ENCODE measurements around the gene ABLIM1. TPM values are rescaled to one million over a fixed set of nuclear protein-coding genes. Genes with fewer than 3 reads are reported as not detected.

Gene ABLIM1
- total RNA-seq, 2 donors from 2014 or later: 79.4 to 123 TPM

DNA sequence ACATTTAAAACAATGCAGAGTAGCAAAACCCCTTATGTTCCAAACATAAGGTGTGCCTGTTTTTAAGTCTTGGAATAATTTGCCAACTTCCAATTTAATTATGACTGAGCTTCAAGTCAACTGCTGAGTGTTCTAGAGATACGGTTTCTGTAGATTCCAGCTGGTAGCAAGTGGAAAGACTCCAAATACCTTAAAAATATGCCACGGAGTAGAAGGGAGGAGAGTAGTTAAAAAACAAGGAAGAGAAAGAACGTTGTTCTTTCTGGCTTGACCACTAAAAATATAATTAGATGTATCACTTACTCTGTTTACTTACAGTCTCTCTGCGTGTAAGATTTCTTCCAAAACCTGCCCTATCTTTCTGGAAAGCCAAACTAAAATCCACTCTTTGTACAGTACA lies 24.5 kb upstream of the ABLIM1 start:
- DNase-seq (ENCODE audit: low spot score): no peak
- intact Hi-C loops (cut with DNase I): loop anchor here in 1 of 2 donors (10.0 kb wide), 1 partner anchor 48 kb away; no protein-coding TSS in a partner anchor

DNA sequence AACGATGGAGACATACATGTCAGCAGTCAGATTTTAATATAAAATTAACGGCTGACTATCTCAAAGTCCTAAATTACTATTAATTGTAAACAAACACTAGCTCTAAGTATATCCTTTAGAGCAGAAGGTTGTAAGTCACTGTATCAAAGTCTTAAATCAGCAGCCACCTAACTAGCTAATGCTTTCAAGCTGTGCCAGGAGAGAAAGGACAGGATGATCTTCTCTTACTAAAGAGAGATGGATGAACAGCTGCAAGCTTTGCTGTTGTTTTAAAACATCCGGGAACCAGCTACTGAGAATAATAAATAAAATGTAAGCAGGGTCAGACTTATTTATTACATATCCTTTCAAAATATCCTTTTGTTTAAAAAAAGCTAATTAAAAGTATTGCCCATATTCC lies 24.0 kb upstream of the ABLIM1 start:
- no peak for DNase-seq (ENCODE audit: low spot score)
- intact Hi-C loops (cut with DNase I): loop anchor here in 1 of 2 donors (10.0 kb wide), 1 partner anchor 47 kb away; no protein-coding TSS in a partner anchor

DNA sequence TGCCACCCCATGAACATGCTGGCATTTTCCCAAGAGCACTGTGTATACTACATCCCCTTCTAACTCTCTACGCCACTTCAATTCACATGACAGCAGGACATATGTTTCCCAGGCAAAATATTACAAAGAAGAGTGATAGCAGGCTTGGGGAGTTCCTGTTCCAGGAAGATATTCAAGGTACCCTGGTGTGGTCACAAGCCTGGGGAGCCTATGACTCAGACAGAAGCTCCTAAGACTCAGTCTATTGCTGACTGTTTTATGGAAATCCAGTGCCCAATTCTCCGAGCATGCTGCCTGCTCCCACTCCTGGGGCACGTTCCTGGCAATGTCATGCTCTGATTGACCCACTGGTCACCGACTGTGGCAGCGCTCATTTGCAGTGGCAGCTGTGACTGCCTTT lies 23.5 kb upstream of the ABLIM1 start:
- intact Hi-C loops (cut with DNase I): loop anchor here in 1 of 2 donors (10.0 kb wide), 1 partner anchor 47 kb away; no protein-coding TSS in a partner anchor
- DNase-seq (ENCODE audit: low spot score): no peak

DNA sequence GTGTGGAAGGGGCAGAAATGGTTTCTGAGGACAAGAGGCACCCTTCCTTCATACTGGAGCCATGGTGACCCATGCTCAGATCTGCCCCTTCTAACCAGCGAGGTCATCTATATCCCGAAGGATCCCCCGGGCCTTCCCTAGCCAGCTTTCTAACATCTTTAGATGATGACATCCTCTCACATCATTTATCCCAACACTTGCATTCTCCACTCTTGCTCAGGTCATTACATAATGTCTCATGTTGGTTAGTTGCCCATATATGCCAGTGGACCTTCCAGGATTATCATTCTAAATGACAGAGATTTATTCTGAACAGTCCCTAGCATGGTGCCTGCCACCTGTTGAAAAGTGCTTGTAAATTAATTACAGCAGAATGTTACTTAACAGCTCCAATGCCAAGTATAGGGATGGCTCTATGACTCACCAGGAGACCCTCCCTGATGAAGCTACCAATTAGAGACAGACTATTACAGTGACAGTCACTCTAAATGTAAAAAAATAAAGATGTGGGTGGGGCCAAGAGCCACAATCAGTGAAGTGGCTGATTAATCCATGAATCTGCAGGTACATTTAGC lies 22.6 kb upstream of the ABLIM1 start:
- intact Hi-C loops (cut with DNase I): loop anchor here in 1 of 2 donors (10.0 kb wide), 1 partner anchor 46 kb away; no protein-coding TSS in a partner anchor
- DNase-seq (ENCODE audit: low spot score): no peak

DNA sequence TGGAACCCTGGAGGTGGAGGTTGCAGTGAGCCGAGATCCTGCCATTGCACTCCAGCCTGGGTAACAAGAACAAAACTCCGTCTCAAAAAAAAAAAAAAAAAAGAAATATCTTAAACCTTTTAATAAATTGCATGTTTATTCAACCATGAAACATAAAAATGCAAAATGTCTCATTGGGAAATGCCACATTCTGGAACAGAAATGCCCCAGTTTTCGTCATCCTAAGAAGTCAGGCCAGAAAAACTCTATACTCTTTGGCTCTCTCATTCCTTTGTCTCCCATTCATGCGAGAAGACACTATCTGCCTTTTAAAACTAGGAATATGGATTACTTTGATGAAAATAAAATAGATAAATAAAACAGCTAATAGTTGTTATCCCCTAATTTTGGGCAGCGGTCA lies 21.5 kb upstream of the ABLIM1 start:
- DNase-seq (ENCODE audit: low spot score): no peak
- intact Hi-C loops (cut with DNase I): no loop called here

DNA sequence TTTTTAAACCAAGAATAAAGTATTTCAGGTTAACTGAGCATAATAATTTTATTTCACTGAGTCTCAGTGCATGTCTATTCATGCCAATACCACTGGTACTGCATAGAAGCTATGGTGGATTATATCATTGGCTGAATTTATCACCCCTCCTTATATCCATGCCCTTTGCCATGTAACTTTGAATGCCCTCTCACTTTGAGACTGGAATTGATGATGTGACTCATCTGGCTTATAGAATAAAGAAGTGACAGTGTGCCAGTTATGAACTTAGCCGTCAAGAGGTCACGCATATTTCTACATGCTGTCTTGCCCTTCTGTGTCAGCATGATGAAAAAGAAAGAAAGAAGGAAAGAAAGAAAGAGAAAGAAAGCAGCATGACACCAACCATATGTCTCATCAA lies 20.7 kb upstream of the ABLIM1 start:
- DNase-seq (ENCODE audit: low spot score): no peak
- intact Hi-C loops (cut with DNase I): no loop called here

DNA sequence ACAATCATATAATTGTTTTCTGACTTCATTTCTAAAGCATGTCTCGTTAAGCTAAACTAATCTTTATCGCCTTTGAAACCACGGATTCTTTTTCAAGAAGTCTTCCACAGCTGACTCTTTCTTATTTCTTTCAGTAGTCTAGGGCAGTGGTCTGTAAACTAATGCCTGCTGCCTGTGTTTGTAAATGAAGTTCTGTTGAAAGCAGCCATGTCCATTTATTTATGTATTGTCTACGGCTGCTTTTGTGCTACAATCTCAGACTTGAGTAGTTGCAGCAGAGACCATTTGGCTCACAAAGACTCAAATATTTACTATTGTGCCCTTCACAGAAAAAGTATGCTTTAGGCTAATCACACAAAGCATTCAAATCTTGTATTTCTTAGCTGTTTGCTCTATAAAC lies 20.3 kb upstream of the ABLIM1 start:
- intact Hi-C loops (cut with DNase I): no loop called here
- DNase-seq (ENCODE audit: low spot score): no peak

DNA sequence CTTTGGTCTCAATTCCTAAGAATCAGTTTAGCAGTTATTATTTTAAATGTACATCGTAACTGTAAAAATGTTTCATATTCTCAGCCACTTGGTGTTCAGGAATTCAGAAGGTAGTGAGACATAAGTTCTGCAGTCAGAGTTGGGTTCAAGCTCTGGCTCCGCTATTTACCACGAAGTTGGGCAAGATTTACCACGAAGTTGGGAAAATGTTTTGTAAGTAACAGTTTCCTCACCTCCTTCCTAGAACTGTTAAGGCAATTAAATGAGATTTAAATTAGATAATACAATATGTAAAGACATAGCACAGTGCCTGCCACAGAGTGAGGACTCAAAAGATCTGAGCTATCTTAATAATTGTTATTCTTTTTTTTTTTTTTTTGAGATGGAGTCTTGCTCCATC lies 16.3 kb upstream of the ABLIM1 start:
- no peak for DNase-seq (ENCODE audit: low spot score)
- intact Hi-C loops (cut with DNase I): no loop called here

DNA sequence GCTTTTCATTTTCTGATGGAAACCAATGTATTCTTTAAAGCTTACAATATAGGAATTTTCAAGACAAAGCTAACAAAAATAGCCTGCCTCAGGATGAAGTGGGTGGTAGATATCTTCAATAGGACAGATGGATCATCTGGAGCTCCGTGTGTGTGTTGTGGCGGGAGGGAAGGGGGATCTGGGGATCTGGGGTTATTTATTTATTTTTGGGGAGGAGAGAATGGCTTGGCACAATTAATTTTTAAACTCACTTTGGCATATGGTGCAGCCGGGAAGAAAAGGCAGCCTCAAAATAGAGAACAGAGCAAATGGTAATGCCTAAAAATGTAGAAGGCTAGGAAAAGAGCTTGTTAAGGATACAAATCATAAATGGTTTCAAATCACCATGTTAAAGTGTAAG lies 11.6 kb upstream of the ABLIM1 start:
- DNase-seq (ENCODE audit: low spot score): no peak
- intact Hi-C loops (cut with DNase I): no loop called here

DNA sequence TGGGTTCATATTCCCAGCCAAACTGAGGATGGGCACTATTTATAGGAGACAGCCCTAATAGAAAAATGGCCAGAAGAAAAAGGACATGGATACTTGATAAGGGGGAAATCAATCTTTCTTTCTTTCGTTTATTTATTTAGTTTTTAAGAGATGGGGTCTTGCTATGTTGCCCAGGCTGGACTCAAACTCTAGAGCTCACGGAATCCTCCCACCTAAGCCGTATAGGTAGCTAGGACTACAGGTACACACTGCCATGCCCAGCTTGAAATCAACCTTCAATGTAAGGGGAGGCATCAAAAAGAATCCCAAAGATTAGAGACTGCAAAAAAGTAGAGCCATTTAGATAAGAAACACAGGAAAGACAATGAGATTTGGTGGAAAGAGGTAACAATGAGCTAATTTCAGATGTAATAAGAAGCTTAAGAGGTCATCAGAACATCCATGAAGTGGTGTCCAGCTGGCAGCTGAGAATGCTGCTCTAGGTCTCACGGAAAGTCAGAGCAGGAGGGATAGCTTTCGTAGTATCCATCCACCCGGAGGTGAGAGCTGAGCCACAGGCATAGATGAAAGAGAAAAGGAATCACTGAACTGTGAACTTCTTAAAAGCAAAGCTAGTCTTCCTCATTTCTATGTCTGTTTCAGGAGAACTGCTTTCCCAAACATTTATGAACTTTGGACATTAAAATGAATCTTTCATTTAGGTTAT lies 10.5 kb upstream of the ABLIM1 start:
- intact Hi-C loops (cut with DNase I): no loop called here
- no peak for DNase-seq (ENCODE audit: low spot score)

DNA sequence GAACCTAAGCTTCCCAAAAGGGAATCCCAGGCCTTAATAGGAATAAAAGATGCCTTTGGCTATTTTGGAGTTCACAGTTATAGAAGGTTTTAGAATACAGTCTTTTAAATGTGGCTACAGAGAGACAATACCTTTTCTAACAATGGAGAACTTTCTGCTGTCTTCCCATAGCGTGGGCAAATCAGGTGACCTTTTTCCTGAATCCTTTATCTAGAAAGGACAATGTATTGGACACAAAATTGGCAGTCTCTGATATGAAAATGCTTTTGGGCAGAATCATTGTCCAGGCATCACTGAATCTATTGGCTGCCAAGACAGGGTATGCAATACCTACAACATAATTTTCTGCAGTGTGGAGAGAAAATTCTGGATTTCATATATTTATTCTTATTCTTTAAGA lies 7.8 kb upstream of the ABLIM1 start:
- no peak for DNase-seq (ENCODE audit: low spot score)
- intact Hi-C loops (cut with DNase I): no loop called here

DNA sequence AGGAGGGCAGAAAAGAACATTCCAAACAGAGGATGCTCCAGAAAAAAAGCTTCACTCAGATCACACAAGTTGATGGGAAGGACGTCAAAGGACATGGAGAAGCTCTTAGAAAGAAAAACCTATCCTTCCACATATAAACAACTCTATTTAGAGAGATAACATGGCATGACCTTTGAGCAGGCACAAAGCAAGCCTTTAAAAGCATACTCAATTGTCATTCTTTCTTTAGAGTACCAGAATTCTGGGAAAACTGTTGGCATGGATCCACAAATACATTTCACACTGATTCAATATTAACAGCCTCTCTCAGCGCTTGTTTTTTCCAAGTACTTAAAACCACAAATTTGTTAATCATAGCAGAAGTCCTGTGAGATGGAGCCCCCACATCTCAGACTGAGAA lies 7.3 kb upstream of the ABLIM1 start:
- no peak for DNase-seq (ENCODE audit: low spot score)
- intact Hi-C loops (cut with DNase I): no loop called here

DNA sequence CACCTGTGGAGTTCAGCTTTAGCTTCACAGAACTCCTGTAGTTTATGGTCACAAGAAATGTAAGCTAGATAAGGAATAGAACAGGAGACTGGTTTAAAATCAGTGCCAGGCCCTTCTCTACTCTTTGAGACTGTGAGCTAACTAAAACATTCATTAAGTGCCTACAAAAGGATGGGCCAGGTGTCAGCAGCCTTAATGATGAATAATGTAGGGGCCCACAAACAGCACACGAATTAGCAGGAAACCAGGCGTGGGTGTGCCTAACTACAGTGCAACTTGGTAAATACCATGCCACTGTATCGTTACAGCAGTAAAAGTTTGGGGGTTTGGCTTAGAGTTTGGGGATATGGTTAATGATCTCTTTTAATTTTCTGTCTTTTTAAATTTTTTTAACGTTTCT lies 6.1 kb upstream of the ABLIM1 start:
- intact Hi-C loops (cut with DNase I): no loop called here

DNA sequence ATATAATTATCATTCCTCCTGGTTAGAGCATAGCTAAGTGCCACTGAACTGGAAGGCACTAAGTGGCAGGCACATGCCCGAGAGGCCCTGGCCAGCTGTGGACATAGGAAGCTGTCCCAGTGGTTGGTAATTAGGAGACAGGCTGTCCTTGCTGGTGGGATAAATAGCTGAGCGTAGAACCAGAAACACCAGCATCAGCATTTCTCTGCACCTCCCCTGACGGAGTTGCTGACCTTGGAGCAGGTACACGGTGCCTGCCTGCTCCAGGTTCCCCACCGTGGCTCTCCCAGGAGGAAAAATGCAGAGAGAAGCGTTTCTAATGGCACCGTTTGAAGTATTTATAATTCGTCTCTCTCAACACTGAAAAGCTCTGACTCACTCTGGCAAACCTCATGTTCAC lies 5.6 kb upstream of the ABLIM1 start:
- intact Hi-C loops (cut with DNase I): no loop called here
- DNase-seq (ENCODE audit: low spot score): no peak

More for the DNA sequence above, 6.1 kb upstream of the ABLIM1 start:
- no peak for DNase-seq (ENCODE audit: low spot score)

DNA sequence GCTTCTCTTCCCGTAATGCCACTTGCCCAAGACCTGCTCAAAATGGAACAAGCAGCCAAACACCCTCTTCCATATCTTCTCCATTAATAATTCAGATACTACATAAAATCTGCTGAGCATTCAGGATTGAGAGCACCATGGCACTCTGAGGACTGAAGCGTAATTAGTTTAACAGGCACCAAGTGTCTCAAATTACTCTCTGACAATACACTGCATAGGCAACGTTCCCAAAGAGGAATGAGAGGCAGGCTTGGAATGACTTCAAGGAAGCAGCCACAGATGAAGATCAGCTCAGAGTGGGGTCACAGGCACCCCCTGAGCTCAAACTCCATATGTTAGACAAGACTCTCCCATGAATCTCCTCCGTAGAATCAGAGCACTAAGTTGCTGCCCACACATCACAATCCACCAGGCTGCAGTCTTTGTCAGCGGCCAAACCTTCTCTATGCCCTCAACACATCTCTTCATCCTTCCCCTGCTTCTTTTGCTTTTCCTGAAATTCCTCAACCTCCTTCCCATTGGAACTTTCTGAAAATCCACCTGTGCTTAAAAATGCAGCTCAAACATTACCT lies 4.7 kb upstream of the ABLIM1 start:
- no peak for DNase-seq (ENCODE audit: low spot score)
- intact Hi-C loops (cut with DNase I): no loop called here

DNA sequence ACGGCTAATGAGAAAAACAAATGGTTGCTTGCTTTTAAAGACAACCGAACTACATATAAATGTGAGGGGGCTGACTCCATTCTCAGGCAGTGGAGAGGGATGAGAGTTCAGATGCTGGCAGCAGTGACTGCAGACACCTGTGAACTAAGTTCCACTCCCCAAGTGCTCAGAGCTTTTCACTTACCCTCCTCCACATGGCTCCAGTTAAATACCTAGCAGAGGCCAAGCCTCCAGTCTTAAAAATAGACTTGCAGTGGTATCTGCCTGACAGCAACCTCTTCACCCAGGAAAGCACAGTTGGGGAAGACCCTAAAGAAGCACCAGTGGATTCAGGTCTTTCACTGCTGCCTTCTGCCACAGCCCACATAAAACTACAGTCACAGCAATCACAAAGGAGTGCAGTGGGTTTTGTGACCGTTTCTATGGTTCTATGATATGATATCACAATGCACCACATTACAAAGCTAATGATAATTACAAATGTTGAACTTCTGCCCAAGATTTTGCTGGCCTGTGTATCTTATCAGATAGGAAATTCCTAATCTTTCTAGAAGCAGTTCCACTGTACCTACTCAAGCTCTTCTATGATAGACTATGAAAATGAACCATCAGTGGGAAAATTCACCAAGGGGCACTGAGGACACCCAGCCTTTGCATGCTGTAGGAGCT lies 3.3 kb upstream of the ABLIM1 start:
- intact Hi-C loops (cut with DNase I): no loop called here
- no peak for DNase-seq (ENCODE audit: low spot score)

DNA sequence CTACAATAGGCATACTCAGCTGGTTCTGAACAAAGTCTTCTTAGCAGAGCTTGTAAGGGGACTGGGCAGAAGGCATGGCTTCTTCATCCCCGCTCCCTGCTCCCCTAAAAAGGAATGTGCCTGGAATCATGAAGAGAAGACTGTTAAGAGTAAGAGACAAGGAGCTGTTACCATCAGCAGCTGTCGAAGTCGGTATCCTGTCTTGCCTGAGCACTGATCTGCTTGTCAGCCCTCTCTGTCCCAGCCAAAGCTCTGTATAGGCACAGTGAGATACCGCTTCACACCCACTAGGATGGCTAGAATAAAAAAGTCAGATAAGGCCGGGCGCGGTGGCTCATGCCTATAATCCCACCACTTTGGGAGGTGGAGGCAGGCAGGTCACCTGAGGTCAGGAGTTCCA lies 2.4 kb downstream of the ABLIM1 start:
- no peak for DNase-seq (ENCODE audit: low spot score)
- intact Hi-C loops (cut with DNase I): no loop called here

DNA sequence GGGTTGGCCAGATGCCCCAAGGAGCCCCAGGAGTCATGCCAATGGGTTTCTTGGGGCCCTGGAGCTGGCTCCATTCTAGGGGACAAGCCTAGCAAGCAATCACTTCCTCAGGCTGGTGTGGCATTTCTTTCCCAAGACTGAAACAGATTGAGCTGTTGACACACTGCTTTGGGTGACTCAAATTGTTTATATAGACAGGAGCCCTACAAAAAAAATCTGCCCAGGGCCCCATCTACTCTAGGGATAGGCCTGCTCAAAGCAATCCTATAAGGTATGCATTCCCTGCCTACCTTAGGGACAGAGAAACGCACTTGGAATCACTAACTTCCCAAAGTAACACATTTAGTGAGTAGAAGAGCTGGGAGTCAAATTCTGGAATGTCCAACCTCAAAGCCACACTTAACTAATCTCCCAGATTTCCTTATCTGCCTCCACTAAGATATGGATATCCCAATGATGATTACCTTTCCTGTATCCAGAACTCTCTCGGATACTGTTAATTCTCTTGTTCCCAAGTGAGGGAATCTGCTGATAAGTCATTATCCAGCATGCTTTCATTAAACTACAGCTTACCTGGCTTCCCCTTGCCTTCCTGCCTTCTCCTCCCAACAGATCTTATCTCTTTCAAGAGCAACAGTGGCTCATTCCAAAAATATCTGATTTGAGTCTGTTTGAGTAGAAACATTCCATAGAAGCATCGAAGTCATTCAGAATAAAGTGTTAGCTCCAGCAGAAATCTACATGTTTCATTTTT lies 3.1 kb downstream of the ABLIM1 start:
- intact Hi-C loops (cut with DNase I): no loop called here
- DNase-seq (ENCODE audit: low spot score): no peak

DNA sequence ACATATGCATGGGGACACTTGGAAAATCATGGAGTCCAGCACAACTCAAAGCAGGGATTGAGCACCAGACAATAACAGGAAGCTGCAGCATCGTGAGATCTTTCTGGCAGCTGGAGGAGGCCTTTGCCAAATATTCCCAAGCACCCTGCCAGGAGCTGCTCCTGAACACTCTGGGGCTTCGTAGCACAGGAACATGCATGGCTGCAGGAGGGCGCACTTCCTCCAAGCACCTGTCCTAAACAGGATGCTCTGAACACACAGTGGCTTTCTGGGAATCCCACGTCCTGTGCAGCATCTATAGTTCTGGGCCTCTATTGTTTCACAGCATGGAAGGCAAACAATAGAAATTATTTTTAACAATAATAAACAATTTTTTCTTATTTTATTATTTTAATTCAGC lies 4.1 kb downstream of the ABLIM1 start:
- intact Hi-C loops (cut with DNase I): no loop called here
- no peak for DNase-seq (ENCODE audit: low spot score)
